ENCODE results near the gene PLEKHA1.

GRCh38 chr10:122468926-122469781 is 94.6 kb downstream of the PLEKHA1 start:
- TF ChIP-seq EZH2 (IDR thresholded peaks at IDR 0.05): no peak
- no peak for TF ChIP-seq POLR2AphosphoS5 (IDR thresholded peaks at IDR 0.05; ENCODE audit: borderline replicate concordance, low read depth, low read length)
- TF ChIP-seq FOXP2 (optimal IDR thresholded peaks at IDR 0.05; ENCODE audit: control extremely low read depth, extremely low read length, insufficient read depth): no peak

Data from SK-N-MC (cell line).